GM18951 (cell line): ENCODE results near the gene MGAT2.
"Not testable (repeated sequence)": the region's sequence is repeated elsewhere in the genome, so short reads cannot be mapped to it uniquely, and the experiment has no call there.

ENCODE experiments used
- POLR2A ChIP-seq: IDR thresholded peaks from 4 replicates; pipeline ENCODE4 v1.6.1; 2011; ENCODE audit warnings: mild to moderate bottlenecking; ENCODE audit not compliant: insufficient read length, insufficient read depth; ENCODE audit errors: extremely low read depth
- in situ Hi-C: fragments of 300-500 bp; cut with MboI; formaldehyde crosslinking; loops from one replicate; pipeline ENCODE4 v1.12.0; 2022; ENCODE audit warnings: low sequenced_read_pairs, mixed read lengths, inconsistent platforms; ENCODE audit not compliant: unreplicated experiment

Gene MGAT2

GRCh38 chr14:49620182-49621113 lies at the start of gene MGAT2, which contains the start of gene RPL36AL:
MGAT2 (plus strand) TSS chr14:49620799; CDS start chr14:49621269, 470 bp downstream.
RPL36AL (minus strand) TSS chr14:49620626; CDS start chr14:49619104, 1,522 bp downstream.
- in situ Hi-C loops = no loop called here
- peak; percentile 98 for TF ChIP-seq POLR2A

- in situ Hi-C loops = no loop called here
- no peak for TF ChIP-seq POLR2A
Observed at GRCh38 chr14:49574038-49574437, 46.6 kb upstream of the MGAT2 start.

GRCh38 chr14:49578141-49578540 lies 42.5 kb upstream of the MGAT2 start:
- no peak for TF ChIP-seq POLR2A

GRCh38 chr14:49579841-49580240 lies 40.8 kb upstream of the MGAT2 start:
- in situ Hi-C loops = no loop called here
- TF ChIP-seq POLR2A = no peak

More at GRCh38 chr14:49578141-49578540, 42.5 kb upstream of the MGAT2 start:
- in situ Hi-C loops = no loop called here

- TF ChIP-seq POLR2A = peak; percentile 14
- in situ Hi-C loops = no loop called here
Observed at GRCh38 chr14:49581209-49582112, 39.1 kb upstream of the MGAT2 start.

- peak; percentile 16 for TF ChIP-seq POLR2A
- in situ Hi-C loops = no loop called here
Observed at GRCh38 chr14:49582113-49582977, 38.3 kb upstream of the MGAT2 start.

GRCh38 chr14:49583629-49584028 lies 37.0 kb upstream of the MGAT2 start:
- in situ Hi-C loops = no loop called here
- TF ChIP-seq POLR2A = no peak

- no peak for TF ChIP-seq POLR2A
- in situ Hi-C loops = no loop called here
Observed at GRCh38 chr14:49584058-49584457, 36.5 kb upstream of the MGAT2 start.

- in situ Hi-C loops = not testable (repeated sequence)
Observed at GRCh38 chr14:49584981-49585640, 35.5 kb upstream of the MGAT2 start.

- in situ Hi-C loops = no loop called here
- TF ChIP-seq POLR2A = peak; percentile 93
Observed at GRCh38 chr14:49585803-49586672, 34.6 kb upstream of the MGAT2 start, which contains the start of gene RPS29. RPS29 (minus strand) TSS chr14:49586380; CDS start chr14:49586346, 34 bp downstream.
